ENCODE measurements around the gene SORCS1.

DNA sequence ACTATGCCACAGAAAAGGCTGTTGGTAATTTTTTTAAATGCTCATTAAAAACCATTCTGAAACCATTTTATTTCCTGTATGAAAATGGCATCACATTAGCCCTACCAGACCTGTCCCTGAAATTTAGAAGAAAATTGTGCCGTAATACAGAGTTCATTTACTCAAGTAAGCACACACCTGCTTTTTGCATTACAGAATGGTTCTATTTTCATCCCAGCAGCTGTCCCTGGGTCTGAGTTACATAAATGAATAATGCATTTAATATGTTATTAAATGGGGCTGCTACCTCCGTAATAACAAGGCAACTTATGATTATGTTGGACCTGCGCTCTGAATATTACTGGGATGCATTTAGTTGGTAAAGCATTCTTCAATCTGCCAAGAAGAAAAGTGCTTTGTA is 508.9 kb downstream of the SORCS1 start:
- TF ChIP-seq, protein P1, sequence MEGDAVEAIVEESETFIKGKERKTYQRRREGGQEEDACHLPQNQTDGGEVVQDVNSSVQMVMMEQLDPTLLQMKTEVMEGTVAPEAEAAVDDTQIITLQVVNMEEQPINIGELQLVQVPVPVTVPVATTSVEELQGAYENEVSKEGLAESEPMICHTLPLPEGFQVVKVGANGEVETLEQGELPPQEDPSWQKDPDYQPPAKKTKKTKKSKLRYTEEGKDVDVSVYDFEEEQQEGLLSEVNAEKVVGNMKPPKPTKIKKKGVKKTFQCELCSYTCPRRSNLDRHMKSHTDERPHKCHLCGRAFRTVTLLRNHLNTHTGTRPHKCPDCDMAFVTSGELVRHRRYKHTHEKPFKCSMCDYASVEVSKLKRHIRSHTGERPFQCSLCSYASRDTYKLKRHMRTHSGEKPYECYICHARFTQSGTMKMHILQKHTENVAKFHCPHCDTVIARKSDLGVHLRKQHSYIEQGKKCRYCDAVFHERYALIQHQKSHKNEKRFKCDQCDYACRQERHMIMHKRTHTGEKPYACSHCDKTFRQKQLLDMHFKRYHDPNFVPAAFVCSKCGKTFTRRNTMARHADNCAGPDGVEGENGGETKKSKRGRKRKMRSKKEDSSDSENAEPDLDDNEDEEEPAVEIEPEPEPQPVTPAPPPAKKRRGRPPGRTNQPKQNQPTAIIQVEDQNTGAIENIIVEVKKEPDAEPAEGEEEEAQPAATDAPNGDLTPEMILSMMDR (IDR thresholded peaks at IDR 0.05), result no peak
- no peak for TF ChIP-seq POLR2A (IDR thresholded peaks at IDR 0.05; ENCODE audit: low read depth)
- TF ChIP-seq POLR2AphosphoS5 (IDR thresholded peaks at IDR 0.05), result no peak

All from esophagus muscularis mucosa (tissue), 3 donors.